HEK293T (cell line): ENCODE results near the gene MICU2.

ENCODE experiments used
- ARNT ChIP-seq: fragments of 450-650 bp; IDR thresholded peaks from 2 replicates; pipeline ENCODE4 v1.6.1; 2017; ENCODE audit warnings: mild to moderate bottlenecking
- BHLHE40 ChIP-seq: fragments of 450-650 bp; IDR thresholded peaks from 2 replicates; pipeline ENCODE4 v1.6.1; 2016; ENCODE audit warnings: mild to moderate bottlenecking, moderate library complexity, borderline replicate concordance
- ELF4 ChIP-seq: fragments of 450-650 bp; IDR thresholded peaks from 2 replicates; pipeline ENCODE4 v1.6.1; 2017; ENCODE audit warnings: antibody characterized with exemption
- FOXA1 ChIP-seq: fragments of 450-650 bp; IDR thresholded peaks from 2 replicates; pipeline ENCODE4 v1.6.1; 2016; ENCODE audit warnings: mild to moderate bottlenecking
- LEF1 ChIP-seq: fragments of 450-650 bp; IDR thresholded peaks from 2 replicates; pipeline ENCODE4 v1.6.1; 2017; ENCODE audit warnings: mild to moderate bottlenecking, borderline replicate concordance
- SP1 ChIP-seq: fragments of 450-650 bp; IDR thresholded peaks from 2 replicates; pipeline ENCODE4 v1.6.1; 2017
- SUZ12 ChIP-seq: fragments of 450-650 bp; IDR thresholded peaks from 2 replicates; pipeline ENCODE4 v1.6.1; 2016; ENCODE audit warnings: mild to moderate bottlenecking

- TF ChIP-seq ARNT (no peak), SP1 (no peak), FOXA1 (no peak), SUZ12 (no peak), ELF4 (no peak), LEF1 (no peak), BHLHE40 (no peak)
These were observed 5.0 kb upstream of the MICU2 start for GRCh38 chr13:21608961-21609360.
